Esophagus squamous epithelium (tissue), 5 donors: ENCODE results near the gene SDS. TPM values are rescaled to one million over a fixed set of nuclear protein-coding genes. Genes with fewer than 3 reads are reported as not detected.

ENCODE experiments used
- DNase-seq: peaks from one replicate; lab custom pipeline; 2025; lab: John Stamatoyannopoulos, UW
- H3K27ac ChIP-seq, 4 donors: fragments of 200-600 bp; sonication (generic); one replicate each; pipeline ENCODE4 v1.5.1; 2016 to 2019; ENCODE audit warnings: mild to moderate bottlenecking in 1 of 4
- H3K27me3 ChIP-seq, 4 donors: fragments of 200-600 bp; sonication (generic); 1 replicate in 3 of 4; 2 replicates in 1 of 4; pipeline versions ENCODE4 v1.5.1 to v1.6.0; 2017 to 2021; ENCODE audit warnings: antibody characterized with exemption in 1 of 4
- H3K36me3 ChIP-seq, 3 donors: fragments of 200-600 bp; sonication (generic); one replicate each; pipeline ENCODE4 v1.5.1; 2016 to 2019
- H3K4me1 ChIP-seq, 3 donors: fragments of 200-600 bp; sonication (generic); one replicate each; pipeline ENCODE4 v1.5.1; 2017 to 2019
- H3K4me3 ChIP-seq, 4 donors: fragments of 200-600 bp; sonication (generic); 1 replicate in 3 of 4; 2 replicates in 1 of 4; pipeline ENCODE4 v1.5.1; 2016 to 2019; ENCODE audit warnings: mild to moderate bottlenecking in 2 of 4, moderate library complexity in 1 of 4
- H3K9me3 ChIP-seq, 3 donors: fragments of 200-600 bp; sonication (generic); one replicate each; pipeline ENCODE4 v1.5.1; 2016 to 2019
- CTCF ChIP-seq, 6 experiments: fragments of 450-650 bp in 4 of 6; fragments of 200-600 bp in 2 of 6; sonication (generic) in 2 of 6; IDR thresholded peaks; one replicate each; pipeline ENCODE4 v1.5.1; 2016 to 2019; ENCODE audit warnings: antibody characterized with exemption in 6 of 6, mild to moderate bottlenecking in 4 of 6, moderate library complexity in 4 of 6
- POLR2A ChIP-seq, 4 donors: fragments of 450-650 bp; IDR thresholded peaks; one replicate each; pipeline ENCODE4 v1.6.1; 2017; ENCODE audit warnings: antibody characterized with exemption in 4 of 4, mild to moderate bottlenecking in 4 of 4, moderate library complexity in 3 of 4
- WGBS, 2 donors: methylation state at CpG; one replicate each; pipeline ENCODE4 v1.1.5; 2018; 5-methylcytosine and 5-hydroxymethylcytosine counted together
- intact Hi-C: fragments of 100-400 bp; cut with DNase I; formaldehyde crosslinking; loops from one replicate; pipeline ENCODE4 v1.15.0; 2022
- total RNA-seq, 4 donors: library from RNA; depleted of rRNA; stranded (reverse); fragments of >200 nt; gene quantifications; one replicate each; pipeline ENCODE4 v1.1.0, GENCODE V29; 2016
- donor health status: DM: yes; HTN: yes; CAD: no.

Gene SDS
- total RNA-seq, 4 donors from 2014 or later, result 0.76 TPM; not detected in 3

- TF ChIP-seq CTCF (IDR thresholded peaks at IDR 0.05) (no peak), POLR2A (IDR thresholded peaks at IDR 0.05) (no peak)
- Histone ChIP-seq H3K27ac (no peak overlapping the region), H3K4me3 (no peak overlapping the region), H3K27me3 (peaks cover 0 to 38% (median 0%) of the 10 kb centered on the region in 4 donors), H3K9me3 (no peaks in the 10 kb centered on the region), H3K4me1 (no peaks in the 10 kb centered on the region), H3K36me3 (no peaks in the 10 kb centered on the region)
- DNase-seq, result no peak
- intact Hi-C loops, result loop anchor here (10.0 kb wide), 1 partner anchor 224 kb away; no protein-coding TSS in a partner anchor
- WGBS, 2 donors, result 14 to 57% methylated on average over 1 of the region's 1 CpG
Measured at GRCh38 chr12:113428482-113428881, 24.8 kb upstream of the SDS start.

GRCh38 chr12:113427882-113428281, 24.2 kb upstream of the SDS start:
- 22 to 25% methylated on average over 3 to 4 of the region's 9 CpGs for WGBS, 2 donors
- Histone ChIP-seq H3K4me3 (no peak overlapping the region), H3K9me3 (no peaks in the 10 kb centered on the region), H3K36me3 (no peaks in the 10 kb centered on the region), H3K27me3 (peaks cover 0 to 38% (median 0%) of the 10 kb centered on the region in 4 donors), H3K4me1 (peaks cover under 1 to 5% (median 2%) of the 10 kb centered on the region in 3 donors), H3K27ac (no peak overlapping the region)
- DNase-seq, result no peak
- intact Hi-C loops, result loop anchor here (10.0 kb wide), 1 partner anchor 223 kb away; no protein-coding TSS in a partner anchor
- TF ChIP-seq CTCF (IDR thresholded peaks at IDR 0.05) (no peak), POLR2A (IDR thresholded peaks at IDR 0.05) (no peak)

- Histone ChIP-seq H3K27ac (no peak overlapping the region), H3K36me3 (no peaks in the 10 kb centered on the region), H3K27me3 (peaks cover 0 to 38% (median 0%) of the 10 kb centered on the region in 4 donors), H3K4me1 (peaks cover 8 to 24% (median 8%) of the 10 kb centered on the region in 3 donors), H3K9me3 (no peaks in the 10 kb centered on the region), H3K4me3 (no peak overlapping the region)
- TF ChIP-seq CTCF (IDR thresholded peaks at IDR 0.05) (no peak), POLR2A (IDR thresholded peaks at IDR 0.05) (no peak)
- DNase-seq, result no peak
- intact Hi-C loops, result loop anchor here (10.0 kb wide), 1 partner anchor 221 kb away; no protein-coding TSS in a partner anchor
- 33 to 37% methylated on average over 11 of the region's 11 CpGs for WGBS, 2 donors
Measured at GRCh38 chr12:113425960-113426453, 22.3 kb upstream of the SDS start.

GRCh38 chr12:113424915-113425823, 21.5 kb upstream of the SDS start:
- DNase-seq, result no peak

More at GRCh38 chr12:113424915-113425823, 21.5 kb upstream of the SDS start:
- intact Hi-C loops, result loop anchor here (10.0 kb wide), 1 partner anchor 220 kb away; no protein-coding TSS in a partner anchor
- no peak overlapping the region for H3K27ac ChIP-seq
- peaks cover 0 to 38% (median 0%) of the 10 kb centered on the region in 4 donors for H3K27me3 ChIP-seq
- H3K4me3 ChIP-seq, result no peak overlapping the region
- no peaks in the 10 kb centered on the region for H3K9me3 ChIP-seq
- peaks cover 8 to 24% (median 8%) of the 10 kb centered on the region in 3 donors for H3K4me1 ChIP-seq
- H3K36me3 ChIP-seq, result no peaks in the 10 kb centered on the region
- peak; percentile 59 to 86 (median 74) for TF ChIP-seq CTCF (IDR thresholded peaks at IDR 0.05)
- no peak for TF ChIP-seq POLR2A (IDR thresholded peaks at IDR 0.05)
- WGBS, 2 donors, result 40 to 65% methylated on average over 8 to 14 of the region's 20 CpGs
